ENCODE measurements around the gene CLEC18B.
"Not testable (repeated sequence)": the region's sequence is repeated elsewhere in the genome, so short reads cannot be mapped to it uniquely, and the experiment has no call there.

The CLEC18B gene

DNA sequence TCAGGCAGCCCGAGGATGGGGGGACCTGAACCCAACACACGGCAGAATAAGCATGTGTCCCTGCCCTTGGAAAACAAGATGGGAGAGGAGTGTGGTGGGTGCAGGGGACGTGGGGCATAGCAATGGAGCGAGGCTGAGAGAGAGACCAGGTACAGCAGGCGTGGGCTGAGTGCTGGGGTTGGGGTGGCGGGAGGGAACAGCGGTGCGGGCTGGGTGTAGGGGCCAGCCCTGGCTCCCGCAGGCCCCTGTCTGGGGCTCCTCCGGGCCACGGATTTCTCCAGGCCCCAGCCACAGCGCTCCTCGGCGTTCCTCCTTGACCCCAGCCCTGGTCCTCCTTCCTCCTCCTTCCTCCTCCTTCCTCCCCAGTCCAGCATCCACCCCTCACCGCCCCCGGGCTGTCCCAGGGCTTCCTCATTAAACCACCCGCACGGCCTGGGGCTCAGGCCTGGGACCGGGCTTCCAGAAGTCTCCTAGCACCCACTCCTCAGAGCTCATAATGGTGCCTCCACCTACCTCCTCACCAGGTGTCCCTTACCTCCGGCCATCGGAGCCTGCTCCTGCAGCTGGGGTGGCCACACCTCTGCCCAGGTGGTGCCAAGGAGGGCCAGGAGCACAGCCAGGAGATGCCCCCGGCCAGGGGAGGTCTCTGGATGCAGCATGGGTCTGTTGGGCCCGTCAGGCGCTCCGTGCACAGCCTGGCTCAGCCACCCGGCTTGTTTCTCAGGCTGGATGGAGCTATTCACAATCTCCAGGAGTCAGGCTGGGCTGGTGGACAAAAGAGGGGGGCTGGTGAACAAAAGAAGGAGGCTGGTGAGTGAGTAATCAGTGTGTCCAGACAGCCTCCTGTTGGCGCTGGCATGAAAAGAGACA is at the start of gene CLEC18B:
Gene CLEC18B (minus strand): TSS at position 867 of the 870 bp plus-strand sequence. CDS start 208 bp downstream, at position 659.
- DNase-seq (ENCODE audit: low spot score), result not testable (repeated sequence)

DNA sequence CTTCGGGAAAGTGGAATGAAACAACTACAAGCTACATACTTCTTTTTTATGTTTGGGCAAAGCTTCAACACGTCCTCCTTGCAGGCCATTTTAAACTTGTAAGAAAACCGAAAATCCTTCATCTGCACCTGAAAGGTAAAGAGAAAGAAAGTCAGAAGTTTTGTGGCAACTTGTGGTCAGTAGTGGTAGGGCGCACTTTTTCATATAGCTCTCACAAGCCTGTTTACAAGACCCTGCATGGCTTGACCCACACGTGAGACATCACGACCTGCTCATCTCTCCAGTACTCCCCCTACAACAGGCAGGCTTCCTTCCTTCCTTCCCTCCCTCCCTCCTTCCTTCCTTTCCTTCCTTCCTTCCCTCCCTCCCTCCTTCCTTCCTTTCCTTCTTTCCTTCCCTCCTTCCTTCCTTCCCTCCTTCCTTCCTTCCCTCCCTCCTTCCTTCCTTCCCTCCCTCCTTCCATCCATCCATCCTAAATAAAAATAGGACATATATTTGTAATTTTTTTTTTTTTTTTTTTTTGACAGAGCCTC is 48.7 kb upstream of the CLEC18B start:
- no peak for DNase-seq (ENCODE audit: low spot score)

DNA sequence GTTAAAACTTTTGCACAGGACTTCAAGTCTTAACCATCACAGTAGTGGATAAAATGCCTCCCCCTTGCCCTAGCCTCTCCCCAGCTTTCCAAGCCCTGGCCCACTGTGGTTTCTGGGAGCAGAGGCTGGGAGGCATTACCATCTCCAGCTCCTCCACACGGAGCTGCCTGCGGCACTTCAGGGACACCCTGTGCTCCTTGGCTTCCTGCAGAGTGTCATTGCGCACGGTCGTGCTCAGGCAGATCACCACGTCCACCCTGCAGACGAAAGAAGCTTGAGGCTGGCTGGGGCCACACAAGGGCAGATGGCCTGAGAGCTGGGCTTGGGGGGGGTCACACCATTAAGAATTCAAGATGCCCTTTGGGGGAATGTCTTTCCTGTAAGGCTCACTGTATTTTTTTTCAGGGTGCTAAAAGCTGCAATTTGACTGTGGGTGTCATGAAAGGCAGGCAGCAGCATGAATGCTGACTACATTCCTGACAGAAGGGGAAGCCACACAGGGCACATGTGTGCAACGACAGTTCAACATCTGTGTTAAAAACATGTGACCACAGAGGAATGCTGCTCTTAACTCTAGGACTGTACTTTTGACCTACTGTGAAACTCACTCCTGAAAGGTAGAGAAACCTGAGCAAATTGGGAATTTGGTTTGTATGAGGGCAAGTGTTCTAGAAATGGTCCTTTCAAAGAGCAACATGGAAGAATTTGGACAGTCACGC is 47.7 kb upstream of the CLEC18B start:
- no peak for DNase-seq (ENCODE audit: low spot score)

DNA sequence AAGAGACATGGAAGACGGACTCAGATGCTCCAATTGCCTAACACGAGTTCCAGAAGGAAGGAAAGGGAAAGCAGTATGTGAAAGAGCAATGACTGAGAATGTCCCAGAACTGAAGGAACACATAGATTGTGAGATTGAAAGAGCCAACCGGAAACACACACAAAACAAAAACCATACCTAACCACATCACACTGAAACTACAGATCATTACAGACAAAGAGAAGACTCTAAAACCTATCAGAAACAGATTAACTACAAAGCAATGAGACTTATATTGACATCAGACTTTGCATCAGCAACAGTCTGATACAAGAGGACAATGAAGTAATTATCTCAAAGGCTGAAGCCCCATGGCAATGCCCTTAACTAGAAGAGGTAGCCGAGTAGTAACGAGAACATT is 45.6 kb upstream of the CLEC18B start:
- DNase-seq (ENCODE audit: low spot score), result no peak

DNA sequence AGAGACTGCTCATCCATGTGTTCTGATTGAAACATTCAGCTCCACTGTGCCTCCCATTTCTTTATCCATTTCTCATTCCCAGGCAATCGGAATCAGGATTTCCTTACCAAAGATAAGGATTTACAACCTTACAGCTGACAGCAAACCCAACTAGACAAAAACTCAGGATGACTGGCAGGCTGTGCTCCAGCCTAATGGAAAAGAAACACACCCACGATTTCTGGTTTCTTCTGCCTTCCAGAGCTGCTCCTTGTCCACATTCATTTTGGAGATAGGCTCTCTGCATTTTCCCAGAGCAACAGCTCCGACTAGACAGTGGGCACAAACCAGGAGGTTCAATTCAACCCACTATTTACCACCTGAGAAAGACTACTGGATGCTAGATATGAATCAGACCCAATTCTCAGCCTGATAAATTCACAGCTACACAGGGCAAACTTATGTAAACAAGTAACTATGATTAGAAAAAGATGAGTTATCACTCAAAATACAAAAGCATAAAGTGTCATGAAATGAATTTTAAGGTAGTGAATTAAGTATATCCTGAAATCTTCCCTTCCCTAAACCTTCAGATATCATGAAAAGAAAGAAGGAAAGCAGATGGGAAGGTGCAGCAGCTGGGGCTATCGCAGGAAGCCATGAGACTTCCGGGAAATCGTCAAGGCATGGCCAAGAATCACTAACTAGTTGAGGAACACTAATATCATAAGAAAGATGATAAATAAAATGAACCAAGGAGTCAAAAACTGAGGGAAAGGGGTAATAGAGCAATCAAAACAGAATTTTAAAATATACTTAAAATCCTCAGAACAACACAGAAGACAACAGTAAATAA is 44.8 kb upstream of the CLEC18B start:
- DNase-seq (ENCODE audit: low spot score), result no peak

DNA sequence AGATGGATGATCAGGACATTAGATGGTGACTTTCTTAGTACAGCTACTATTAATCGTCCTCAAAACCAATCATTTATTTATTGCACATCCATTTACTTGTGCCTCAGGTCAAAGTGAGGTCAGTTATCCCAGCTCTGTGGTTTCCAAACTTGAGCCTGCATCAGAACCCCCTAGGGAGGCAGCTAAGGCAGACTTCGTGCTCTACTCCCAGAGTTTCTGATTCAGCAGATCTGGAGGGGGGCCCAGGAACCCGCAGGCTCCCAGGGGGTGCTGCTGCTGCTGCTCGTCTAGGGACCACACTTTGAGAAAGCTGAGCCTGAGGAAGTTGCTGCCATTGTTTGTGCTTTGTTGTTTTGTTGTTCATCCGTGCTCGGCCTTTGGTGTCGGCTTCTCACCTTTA is 44.0 kb upstream of the CLEC18B start:
- DNase-seq (ENCODE audit: low spot score), result no peak

DNA sequence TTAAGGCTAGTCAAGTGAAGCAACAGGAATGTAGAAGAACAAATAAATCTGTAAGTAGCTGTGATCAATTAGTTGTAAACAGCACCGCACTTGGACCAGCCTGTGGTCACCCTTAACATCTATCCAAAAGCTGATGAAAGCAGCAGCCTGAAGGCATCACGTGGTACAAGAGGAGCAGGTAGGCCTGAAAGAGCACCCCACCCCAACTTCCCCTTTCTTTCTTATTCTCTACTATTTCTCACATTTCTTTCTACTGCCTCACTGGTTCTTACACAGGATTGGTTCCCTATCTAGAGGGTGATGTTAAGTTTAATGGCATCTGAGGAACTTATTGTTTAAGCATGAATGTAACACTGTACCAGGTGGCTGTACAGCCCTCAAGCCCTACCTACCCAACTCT is 42.6 kb upstream of the CLEC18B start:
- DNase-seq (ENCODE audit: low spot score), result no peak

DNA sequence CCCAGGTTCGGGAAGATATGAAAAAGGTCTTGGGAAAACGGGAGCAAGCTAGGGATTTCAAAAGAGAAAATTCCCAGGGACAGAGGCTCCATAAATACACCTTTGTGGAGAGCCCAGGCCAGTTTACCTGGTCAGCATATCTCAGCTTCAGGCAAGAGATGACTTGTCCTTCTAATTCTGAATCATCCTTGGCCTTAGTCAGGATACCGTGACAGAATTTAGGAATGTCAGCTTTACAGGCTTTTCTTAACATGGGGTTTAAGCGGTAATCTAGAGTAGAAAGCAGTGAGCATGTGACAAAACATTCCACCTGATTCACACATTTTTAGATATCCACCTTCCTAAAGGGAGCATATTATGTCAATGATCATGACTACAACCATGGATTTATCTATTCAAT is 41.1 kb upstream of the CLEC18B start:
- no peak for DNase-seq (ENCODE audit: low spot score)

DNA sequence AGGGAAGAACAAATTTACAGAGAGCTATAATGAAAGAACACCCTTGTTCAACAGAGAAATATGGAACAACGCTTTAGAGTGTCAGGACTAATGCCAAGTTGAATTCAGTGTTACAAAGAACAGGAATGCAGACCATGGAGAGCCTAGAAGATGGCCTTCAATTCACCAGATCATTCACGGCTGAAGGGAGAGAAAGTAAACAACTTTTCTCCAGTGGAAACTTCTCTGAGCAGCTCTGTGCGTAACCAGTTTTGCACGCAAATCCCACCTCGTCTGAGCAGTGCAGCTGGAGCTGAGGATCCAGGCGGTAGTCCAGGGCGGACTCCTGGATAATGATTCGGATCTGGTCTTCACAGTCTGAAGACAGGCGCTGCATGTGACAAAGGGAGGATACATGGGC is 40.5 kb upstream of the CLEC18B start:
- no peak for DNase-seq (ENCODE audit: low spot score)

DNA sequence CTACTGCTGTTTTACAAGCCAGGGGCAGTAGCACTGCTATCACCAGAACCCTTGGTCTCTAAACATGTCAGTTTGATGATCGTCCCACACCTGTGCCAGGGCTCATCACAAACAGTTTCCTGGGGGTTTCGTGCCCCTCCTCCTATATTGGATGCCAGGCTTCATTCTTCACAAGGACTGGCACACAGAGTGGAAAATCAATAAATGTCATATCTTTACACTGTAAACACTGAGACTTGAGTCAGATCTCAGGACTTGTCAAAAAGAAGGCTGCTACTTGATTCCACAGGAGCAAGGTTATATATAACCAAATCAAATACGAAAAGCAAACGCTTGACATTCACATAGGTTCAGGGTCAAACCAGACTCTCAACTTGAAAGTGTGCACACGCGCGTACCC is 39.3 kb upstream of the CLEC18B start:
- no peak for DNase-seq (ENCODE audit: low spot score)

DNA sequence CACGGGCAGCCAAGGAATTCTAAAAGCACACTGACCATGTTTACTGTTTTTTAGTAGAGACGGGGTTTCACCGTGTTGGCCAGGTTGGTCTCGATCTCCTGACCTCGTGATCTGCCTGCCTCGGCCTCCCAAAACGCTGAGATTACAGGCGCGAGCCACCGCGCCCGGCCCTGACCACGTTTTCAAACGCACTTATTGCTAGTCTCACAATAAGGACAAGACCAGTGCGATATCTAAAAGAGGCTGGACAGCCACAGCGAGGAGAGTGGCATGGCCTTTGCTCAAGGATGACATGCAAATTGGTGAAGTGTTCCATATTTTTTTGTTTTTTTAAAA is 35.0 kb upstream of the CLEC18B start:
- no peak for DNase-seq (ENCODE audit: low spot score)

DNA sequence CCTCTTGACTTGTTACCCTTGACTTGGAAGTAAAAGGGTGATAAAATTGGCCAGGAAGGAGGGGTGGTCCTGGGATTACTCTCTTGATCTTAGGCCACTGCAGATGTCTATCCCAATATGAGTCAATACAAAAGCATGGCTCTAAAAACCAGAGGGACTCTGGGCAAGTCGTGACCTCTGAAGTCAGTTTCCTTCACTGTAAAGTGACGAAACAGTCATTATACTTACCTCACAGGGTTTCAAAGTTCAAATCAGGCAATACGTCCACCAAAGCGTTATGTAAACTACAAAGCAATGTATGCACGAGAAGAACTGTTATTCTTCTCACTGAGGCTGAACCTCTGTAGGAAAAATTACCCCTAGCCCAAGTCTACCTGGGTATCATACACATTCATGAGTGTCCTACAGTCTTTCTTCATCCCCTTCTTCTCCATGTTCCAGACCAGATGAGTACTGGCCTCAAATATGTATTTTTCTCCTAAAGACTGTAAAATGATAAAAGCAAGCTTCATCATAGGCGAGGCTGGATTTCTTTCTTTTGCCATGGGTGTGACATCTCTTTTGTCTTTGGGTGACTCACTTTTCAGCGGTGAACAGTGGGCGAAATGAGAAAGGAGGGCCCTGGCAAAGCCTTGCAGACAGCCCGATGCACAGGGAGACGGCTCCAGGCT is 34.5 kb upstream of the CLEC18B start:
- DNase-seq (ENCODE audit: low spot score), result no peak

DNA sequence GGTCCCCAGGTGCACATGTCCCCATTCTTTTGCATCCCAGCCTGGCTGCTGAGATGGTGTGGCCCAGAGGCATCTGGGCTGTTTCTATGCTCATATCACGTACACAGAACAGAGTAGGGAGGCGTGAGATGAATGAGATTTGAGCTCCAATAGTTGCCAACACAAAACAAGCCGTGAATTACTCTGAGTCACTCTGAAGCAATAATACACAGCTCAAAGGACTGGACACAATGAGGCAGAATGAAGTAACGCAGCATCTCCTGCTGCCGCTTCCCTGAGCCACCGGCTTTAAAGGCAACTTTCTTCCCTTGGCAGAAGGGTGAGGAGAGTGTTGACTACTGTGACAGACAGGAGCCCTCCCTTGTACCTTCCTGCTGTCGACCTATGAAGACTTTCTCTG is 33.9 kb upstream of the CLEC18B start:
- DNase-seq (ENCODE audit: low spot score), result no peak

DNA sequence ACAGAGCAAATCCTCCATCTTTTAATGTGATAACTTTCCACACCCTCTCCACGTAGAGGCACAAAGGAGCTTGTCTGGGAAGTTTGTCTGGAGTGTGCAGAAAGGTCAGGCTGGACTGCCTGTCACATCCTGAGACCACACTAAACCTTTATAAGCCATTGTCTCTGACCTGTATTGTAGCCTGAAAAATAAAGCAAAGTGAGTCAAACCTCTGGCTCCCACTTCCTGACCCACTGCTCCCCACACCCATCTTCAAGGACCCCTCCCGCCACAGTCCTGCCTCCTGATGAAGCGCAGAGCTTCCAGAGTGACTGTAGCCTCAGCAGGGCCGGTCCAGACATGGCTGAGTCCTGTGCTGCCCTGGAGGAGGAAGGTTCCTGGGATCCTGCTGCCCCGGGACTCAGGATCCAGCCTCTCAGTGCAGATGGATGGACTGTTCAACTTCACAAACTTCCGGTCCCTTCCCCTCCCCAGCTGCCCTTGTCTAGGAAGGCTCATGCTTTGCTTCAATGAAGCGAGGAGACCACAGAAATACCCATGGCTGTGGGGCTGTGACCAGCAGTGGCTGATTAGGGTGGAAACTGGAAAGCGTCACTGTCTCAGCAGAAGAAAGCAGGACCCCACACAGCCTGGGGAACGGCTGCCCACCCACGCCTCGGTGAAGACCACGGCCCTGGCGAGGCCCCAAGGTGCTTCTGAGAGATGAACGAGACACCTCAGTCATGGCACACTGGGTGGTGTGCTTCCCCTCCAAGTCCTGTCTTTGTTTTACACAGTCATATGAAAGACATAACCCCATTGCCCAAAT is 30.9 kb upstream of the CLEC18B start:
- no peak for DNase-seq (ENCODE audit: low spot score)

DNA sequence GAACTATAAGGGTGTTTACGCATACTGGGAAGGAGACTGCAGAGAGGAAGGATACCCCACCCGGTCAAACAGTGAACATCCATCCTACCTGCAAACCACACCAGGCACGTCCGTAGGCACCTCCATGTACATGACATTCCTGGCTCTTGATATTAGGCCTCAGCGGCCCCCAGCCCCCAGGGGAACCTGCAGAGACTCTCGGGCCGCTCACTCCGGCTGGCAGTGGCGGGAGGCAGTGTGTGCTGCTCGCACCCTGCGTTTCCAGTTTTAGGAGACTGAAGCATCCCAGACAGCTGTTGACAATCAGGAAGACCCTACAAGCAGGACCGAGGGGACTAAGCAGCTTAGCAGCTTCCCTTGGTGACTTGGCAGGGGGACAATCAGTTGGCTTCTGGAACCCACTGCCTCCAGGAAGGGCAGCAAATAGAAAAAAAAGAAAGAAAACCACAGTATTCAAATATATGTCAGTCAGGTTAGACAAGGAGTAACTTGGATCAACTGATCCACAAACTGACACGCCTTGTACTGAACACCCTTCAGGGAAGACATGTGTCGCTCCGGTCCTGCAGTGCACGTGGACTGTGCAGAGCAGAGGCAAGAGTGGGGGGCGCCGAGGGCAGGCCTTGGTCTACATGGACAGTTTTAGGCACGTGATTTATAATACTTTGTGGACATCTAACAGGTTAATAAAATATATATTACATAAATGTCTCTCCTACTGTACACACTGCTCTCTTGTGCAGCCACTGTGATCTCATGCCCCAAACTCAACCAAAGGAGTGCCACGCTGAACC is 29.9 kb upstream of the CLEC18B start:
- no peak for DNase-seq (ENCODE audit: low spot score)

DNA sequence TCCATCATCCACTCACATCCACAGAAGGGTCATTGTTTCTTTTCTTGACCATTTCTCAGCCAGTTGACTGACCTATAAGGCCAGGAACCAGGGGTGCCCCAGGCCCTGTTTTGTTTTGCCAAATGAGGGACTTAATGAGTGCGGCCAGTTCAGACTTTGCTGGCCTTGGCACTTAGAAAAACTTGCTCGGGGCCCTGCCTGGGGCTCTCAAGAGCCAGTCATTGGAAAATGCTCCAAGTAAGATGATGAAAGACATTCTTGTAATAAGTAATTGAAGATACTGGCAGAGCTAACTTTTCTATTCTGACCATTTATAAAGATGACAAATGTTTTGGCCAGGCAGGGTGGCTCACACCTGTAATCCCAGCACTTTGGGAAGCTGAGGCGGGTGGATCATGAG is 29.0 kb upstream of the CLEC18B start:
- no peak for DNase-seq (ENCODE audit: low spot score)

DNA sequence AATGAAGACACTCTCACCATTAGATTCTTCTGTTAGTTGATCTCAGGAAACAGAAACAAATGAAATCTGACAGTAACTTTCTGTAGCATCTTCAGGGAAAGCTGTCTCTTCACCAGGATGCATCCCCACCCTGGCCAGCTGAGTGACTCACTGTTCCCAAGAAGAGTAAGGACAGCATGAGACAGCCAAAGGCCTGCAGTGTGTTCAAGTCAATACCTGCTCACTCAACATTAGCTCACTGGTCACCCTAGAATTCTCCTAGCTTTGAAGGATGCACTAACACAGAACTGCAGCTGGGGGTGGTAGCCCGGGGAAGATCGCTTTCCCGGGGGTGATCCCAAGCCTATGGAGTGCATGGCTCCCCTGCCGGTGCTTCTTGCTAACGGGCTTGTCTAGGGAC is 28.2 kb upstream of the CLEC18B start:
- DNase-seq (ENCODE audit: low spot score), result no peak

DNA sequence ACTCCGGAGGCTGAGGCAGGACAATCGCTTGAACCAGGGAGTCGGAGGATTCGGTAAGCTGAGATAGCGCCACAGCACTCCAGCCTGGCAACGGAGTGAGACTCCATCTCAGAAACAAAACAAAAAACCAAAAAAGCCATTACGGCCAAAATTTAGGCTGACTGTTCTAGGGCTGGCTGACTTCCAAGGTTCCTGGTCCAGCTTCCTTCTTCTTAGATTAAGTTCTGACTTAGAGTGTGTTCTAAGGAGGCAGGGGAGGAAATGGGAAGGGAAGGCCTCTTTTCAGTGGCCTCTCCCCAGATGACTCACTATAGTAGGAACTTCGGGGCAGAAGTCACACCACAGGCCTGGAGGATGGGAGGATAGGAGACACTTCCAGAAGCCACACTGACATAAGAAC is 27.7 kb upstream of the CLEC18B start:
- DNase-seq (ENCODE audit: low spot score), result no peak

DNA sequence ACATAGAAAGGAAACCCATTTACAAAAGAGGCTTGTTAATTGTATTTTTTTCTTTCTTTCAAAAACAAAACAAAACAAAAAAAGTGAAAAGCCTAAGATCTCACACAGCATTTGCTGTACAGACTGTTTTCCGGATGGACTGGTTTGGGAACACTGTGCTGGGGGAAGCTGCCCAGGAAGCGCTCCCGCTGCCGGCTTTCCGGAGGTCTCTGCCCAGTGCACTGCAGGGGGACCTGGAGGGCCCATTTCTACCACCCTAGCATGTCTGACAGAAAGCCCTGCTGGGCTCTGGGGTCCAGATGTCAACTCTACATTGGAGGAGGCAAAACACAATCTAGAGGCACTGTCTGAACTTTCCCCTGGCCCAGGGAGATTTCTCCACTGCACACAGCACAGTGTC is 26.3 kb upstream of the CLEC18B start:
- DNase-seq (ENCODE audit: low spot score), result no peak

DNA sequence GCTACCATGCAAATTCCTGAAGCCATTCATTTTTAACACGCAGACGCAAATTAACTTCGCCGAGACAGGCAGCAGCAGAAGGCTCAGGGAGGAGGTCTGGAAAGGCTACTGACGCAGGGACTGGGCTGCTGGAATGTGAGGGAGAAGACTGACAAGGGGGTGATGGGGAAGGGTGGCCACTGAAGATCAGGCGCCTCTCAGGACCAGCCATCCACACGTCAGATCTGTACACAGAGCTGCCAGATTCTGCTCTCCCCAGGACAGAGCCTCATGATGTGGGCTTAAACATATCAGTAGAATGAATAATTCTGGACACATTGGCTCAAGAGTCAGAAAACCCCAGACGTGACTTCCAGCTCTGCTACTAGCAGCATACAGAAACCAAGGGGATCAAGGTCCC is 25.6 kb upstream of the CLEC18B start:
- no peak for DNase-seq (ENCODE audit: low spot score)
